ENCODE data around the gene LRRC75B.

- TF ChIP-seq CTCF (IDR thresholded peaks at IDR 0.05; ENCODE audit: control extremely low read depth in 1 of 3, insufficient read depth in 1 of 3, low read depth in 1 of 3, low read length in 3 of 3): no peak
- no peak for TF ChIP-seq EP300 (IDR thresholded peaks at IDR 0.05; ENCODE audit: borderline replicate concordance in 1 of 2, low read depth in 2 of 2, low read length in 2 of 2)
- no peak for TF ChIP-seq YY1 (IDR thresholded peaks at IDR 0.05; ENCODE audit: low read depth, low read length)
- no peak for TF ChIP-seq POLR2AphosphoS5 (IDR thresholded peaks at IDR 0.05; ENCODE audit: low read depth, low read length)
Measured at GRCh38 chr22:24594569-24595120, 1.8 kb upstream of the LRRC75B start.
